CD14-positive monocyte (primary cell): ENCODE results near the gene BPI. TPM values are rescaled to one million over a fixed set of nuclear protein-coding genes. Genes with fewer than 3 reads are reported as not detected.

ENCODE experiments used
- DNase-seq, 3 donors: peaks; one replicate each; pipeline ENCODE4 v3.0.0-alpha.2; 2011 to 2022
- H2AFZ ChIP-seq: 2 replicates; pipeline ENCODE4 v1.6.0; 2012; ENCODE audit warnings: mild to moderate bottlenecking, low read depth, low read length, inconsistent platforms; ENCODE audit not compliant: insufficient read depth, poor library complexity, severe bottlenecking
- H3K27ac ChIP-seq, 2 donors: 1 replicate in 1 of 2; 2 replicates in 1 of 2; pipeline ENCODE4 v1.5.1; 2012 to 2013; ENCODE audit warnings: low read length in 2 of 2, control low read depth in 1 of 2, inconsistent platforms in 1 of 2, low read depth in 1 of 2, mild to moderate bottlenecking in 1 of 2
- H3K27me3 ChIP-seq, 2 donors: one replicate each; pipeline versions ENCODE4 v1.6.0 to v1.6.1; 2011 to 2013; ENCODE audit warnings: low read length in 2 of 2; ENCODE audit not compliant: control insufficient read depth in 2 of 2, insufficient read depth in 2 of 2
- H3K36me3 ChIP-seq, 2 donors: replicated peaks in 1 of 2; 1 replicate in 1 of 2; 2 replicates in 1 of 2; pipeline versions ENCODE4 v1.5.1 to v1.6.1; 2012 to 2013; ENCODE audit warnings: low read length in 2 of 2, control low read depth in 1 of 2, inconsistent platforms in 1 of 2, mild to moderate bottlenecking in 1 of 2; ENCODE audit not compliant: insufficient read depth in 2 of 2, control insufficient read depth in 1 of 2
- H3K4me1 ChIP-seq, 2 donors: 1 replicate in 1 of 2; 2 replicates in 1 of 2; pipeline versions ENCODE4 v1.5.1 to v1.6.1; 2012 to 2013; ENCODE audit warnings: low read length in 2 of 2, control low read depth in 1 of 2, inconsistent platforms in 1 of 2, mild to moderate bottlenecking in 1 of 2, moderate library complexity in 1 of 2; ENCODE audit not compliant: insufficient read depth in 2 of 2, control insufficient read depth in 1 of 2
- H3K4me2 ChIP-seq: replicated peaks from 2 replicates; pipeline ENCODE3; 2012; ENCODE audit warnings: low read length, moderate library complexity, mild to moderate bottlenecking; ENCODE audit not compliant: poor library complexity, severe bottlenecking; ENCODE audit errors: extremely low read depth
- H3K4me3 ChIP-seq, 3 experiments: fragments of 200-600 bp in 1 of 3; sonication (generic) in 1 of 3; replicated peaks in 1 of 3; 1 replicate in 2 of 3; 2 replicates in 1 of 3; pipeline ENCODE4 v1.5.1; 2011 to 2013; ENCODE audit warnings: low read length in 3 of 3, mild to moderate bottlenecking in 3 of 3, control low read depth in 2 of 3, low read depth in 2 of 3, inconsistent platforms in 1 of 3, moderate library complexity in 1 of 3
- H3K79me2 ChIP-seq: 2 replicates; pipeline ENCODE4 v1.6.0; 2012; ENCODE audit warnings: mild to moderate bottlenecking, control low read depth, inconsistent platforms, low read length, moderate library complexity; ENCODE audit not compliant: insufficient read depth
- H3K9ac ChIP-seq: 2 replicates; pipeline ENCODE4 v1.6.0; 2017; ENCODE audit warnings: low read length, mild to moderate bottlenecking; ENCODE audit not compliant: insufficient read depth, poor library complexity, severe bottlenecking
- H3K9me3 ChIP-seq, 2 donors: replicated peaks in 1 of 2; 1 replicate in 1 of 2; 2 replicates in 1 of 2; pipeline versions ENCODE4 v1.5.1 to v1.6.1; 2012 to 2013; ENCODE audit warnings: low read length in 2 of 2, control low read depth in 1 of 2; ENCODE audit not compliant: control insufficient read depth in 1 of 2, insufficient read depth in 1 of 2
- H4K20me1 ChIP-seq: 2 replicates; pipeline ENCODE4 v1.6.0; 2012; ENCODE audit warnings: mild to moderate bottlenecking, low read length, control low read depth, moderate library complexity; ENCODE audit not compliant: insufficient read depth
- H3K27ac Mint-ChIP-seq, 7 donors: one replicate each; pipeline ENCODE4 v1.8.0; 2020; ENCODE audit warnings: mild to moderate bottlenecking in 7 of 7, mixed read lengths in 7 of 7, moderate library complexity in 6 of 7, inconsistent platforms in 2 of 7
- H3K27me3 Mint-ChIP-seq, 3 donors: one replicate each; pipeline ENCODE4 v1.8.0; 2021 to 2022; ENCODE audit warnings: low read depth in 3 of 3, mild to moderate bottlenecking in 3 of 3, mixed read lengths in 3 of 3, moderate library complexity in 3 of 3, inconsistent platforms in 1 of 3
- H3K36me3 Mint-ChIP-seq, 2 donors: one replicate each; pipeline ENCODE4 v1.8.0; 2020; ENCODE audit warnings: mixed read lengths in 2 of 2, inconsistent platforms in 1 of 2, mild to moderate bottlenecking in 1 of 2
- H3K4me1 Mint-ChIP-seq: one replicate; pipeline ENCODE4 v1.8.0; 2020; ENCODE audit warnings: mild to moderate bottlenecking, mixed read lengths
- H3K4me3 Mint-ChIP-seq, 2 donors: one replicate each; pipeline ENCODE4 v1.8.0; 2020; ENCODE audit warnings: mild to moderate bottlenecking in 2 of 2, mixed read lengths in 2 of 2, moderate library complexity in 1 of 2
- H3K9me3 Mint-ChIP-seq, 7 donors: one replicate each; pipeline ENCODE4 v1.8.0; 2020 to 2022; ENCODE audit warnings: mixed read lengths in 7 of 7, mild to moderate bottlenecking in 6 of 7, moderate library complexity in 6 of 7, inconsistent platforms in 2 of 7
- CTCF ChIP-seq: fragments of 200-600 bp; IDR thresholded peaks from one replicate; pipeline ENCODE4 v1.8.0; 2022; ENCODE audit warnings: antibody characterized with exemption, mild to moderate bottlenecking
- WGBS: methylation state at CpG from one replicate; pipeline ENCODE4 v1.1.5; 2013; ENCODE audit warnings: missing lambda C conversion rate; ENCODE audit not compliant: insufficient coverage; 5-methylcytosine and 5-hydroxymethylcytosine counted together
- intact Hi-C, 2 donors: fragments of 100-400 bp; cut with micrococcal nuclease; formaldehyde crosslinking; loops; one replicate each; pipeline versions ENCODE4 v1.15.0 to v1.15.1; 2023
- polyA plus RNA-seq, 3 donors: library from polyadenylated mRNA; depleted of rRNA in 1 of 3; unstranded in 2 of 3; stranded (reverse) in 1 of 3; fragments of 300-500 nt in 2 of 3; fragments of >200 nt in 1 of 3; fragmentation: Illumina TruSeq in 2 of 3; gene quantifications; 1 replicate in 2 of 3; 2 replicates in 1 of 3; pipeline ENCODE4 v1.2.3, GENCODE V29; 2012 to 2021

BPI gene
- polyA plus RNA-seq, 3 donors, result 8.2 to 9.0 (median 8.7) TPM

DNA sequence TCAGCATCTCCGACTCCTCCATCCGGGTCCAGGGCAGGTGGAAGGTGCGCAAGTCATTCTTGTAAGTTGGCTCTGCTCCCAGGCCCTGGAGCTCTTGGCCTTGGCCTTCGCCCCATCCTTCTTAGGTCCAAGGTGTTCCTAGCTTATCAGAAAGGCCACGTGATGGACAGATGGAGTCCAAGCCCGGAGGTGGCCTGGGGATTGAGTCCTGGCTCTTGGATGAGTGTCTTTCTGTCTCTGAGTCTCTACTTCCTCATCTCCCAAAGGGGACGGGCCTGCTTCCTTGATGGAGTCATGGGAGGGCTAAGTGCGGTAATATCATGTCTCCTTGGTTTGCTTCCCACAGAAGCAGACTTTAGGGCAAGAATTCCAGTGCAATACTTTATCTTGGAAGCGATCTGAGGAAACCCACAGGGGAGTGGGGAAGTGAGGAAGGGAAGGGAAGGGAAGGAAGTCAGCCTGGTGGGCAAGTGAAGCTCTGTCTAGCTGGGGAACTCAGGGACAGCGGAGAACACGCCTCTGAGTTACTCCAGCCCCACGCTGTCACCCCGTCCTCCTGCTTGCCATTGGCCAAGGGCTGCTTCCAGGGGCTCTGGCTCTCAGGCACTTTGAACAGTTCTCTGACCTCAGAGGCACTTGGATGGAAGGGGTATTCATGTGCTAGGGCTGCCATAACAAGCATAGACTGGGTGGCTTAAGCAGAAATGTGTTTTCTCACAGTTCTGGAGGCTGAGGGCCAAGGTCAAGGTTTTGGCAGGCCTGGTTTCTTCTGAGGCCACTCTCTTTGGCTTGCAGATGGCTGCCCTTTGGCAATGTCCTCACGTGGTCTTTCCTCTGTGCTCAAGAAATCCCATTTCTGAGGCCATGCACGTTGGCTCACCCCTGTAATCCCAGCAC lies 47.2 kb downstream of the BPI start:
- no peaks in the 10 kb centered on the region for H3K4me1 ChIP-seq
- Mint-ChIP-seq H3K9me3 (peaks cover 0 to 4% (median 0%) of the 10 kb centered on the region in 7 donors), H3K4me1 (no peaks in the 10 kb centered on the region), H3K27ac (peak overlapping the region in 1 of 7 donors; percentile 44), H3K36me3 (no peaks in the 10 kb centered on the region), H3K27me3 (peaks cover 4 to 5% (median 4%) of the 10 kb centered on the region in 3 donors), H3K4me3 (no peak overlapping the region)
- no peaks in the 10 kb centered on the region for H3K9me3 ChIP-seq
- no peaks in the 10 kb centered on the region for H3K79me2 ChIP-seq
- 73% methylated on average over 10 of the region's 15 CpGs for WGBS
- H3K27ac ChIP-seq, result no peak overlapping the region
- no peak for TF ChIP-seq CTCF
- no peaks in the 10 kb centered on the region for H3K27me3 ChIP-seq
- no peak overlapping the region for H3K4me2 ChIP-seq
- H3K4me3 ChIP-seq, result no peak overlapping the region
- intact Hi-C loops, result no loop called here
- no peak overlapping the region for H2AFZ ChIP-seq
- no peaks in the 10 kb centered on the region for H4K20me1 ChIP-seq
- no peak overlapping the region for H3K9ac ChIP-seq
- H3K36me3 ChIP-seq, result no peaks in the 10 kb centered on the region
- DNase-seq, result no peak

DNA sequence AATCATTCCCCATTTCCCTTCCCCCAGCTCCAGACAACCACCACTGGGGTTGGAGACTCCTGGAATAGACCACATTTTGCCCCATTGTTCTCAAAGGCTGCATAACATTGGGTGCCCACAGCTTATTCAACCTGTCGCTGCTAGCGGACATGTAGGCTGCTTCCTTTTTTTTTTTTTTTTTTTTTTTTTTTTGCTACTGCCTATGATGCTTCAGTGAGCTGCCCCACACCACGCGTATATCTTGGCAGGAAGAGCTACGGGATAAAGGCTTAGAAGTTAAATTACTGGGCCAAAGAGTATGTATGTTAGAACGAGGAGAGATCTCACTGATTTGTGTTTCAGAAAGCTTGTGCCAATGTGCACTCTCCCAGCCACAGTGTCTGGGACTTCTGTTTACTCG lies 49.4 kb downstream of the BPI start:
- H3K9ac ChIP-seq, result no peak overlapping the region
- H3K27ac Mint-ChIP-seq, result peak overlapping the region in 1 of 7 donors; percentile 31
- no peak overlapping the region for H3K4me3 ChIP-seq

More for the DNA sequence above, 49.4 kb downstream of the BPI start:
- no peaks in the 10 kb centered on the region for H3K36me3 Mint-ChIP-seq
- peak overlapping the region in 1 of 2 donors; percentile 35 for H3K4me3 Mint-ChIP-seq
- no peaks in the 10 kb centered on the region for H4K20me1 ChIP-seq
- DNase-seq, result no peak
- peaks cover 3 to 7% (median 6%) of the 10 kb centered on the region in 3 donors for H3K27me3 Mint-ChIP-seq
- TF ChIP-seq CTCF, result no peak
- H3K27ac ChIP-seq, result no peak overlapping the region
- peaks cover 0 to 5% (median 0%) of the 10 kb centered on the region in 7 donors for H3K9me3 Mint-ChIP-seq
- H3K4me2 ChIP-seq, result no peak overlapping the region
- 53% methylated on average over 3 of the region's 7 CpGs for WGBS
- H2AFZ ChIP-seq, result no peak overlapping the region
- intact Hi-C loops, result no loop called here
- H3K4me1 ChIP-seq, result no peaks in the 10 kb centered on the region
- H3K4me1 Mint-ChIP-seq, result peaks cover 7% of the 10 kb centered on the region
- H3K9me3 ChIP-seq, result no peaks in the 10 kb centered on the region
- no peaks in the 10 kb centered on the region for H3K79me2 ChIP-seq
- no peaks in the 10 kb centered on the region for H3K36me3 ChIP-seq
- H3K27me3 ChIP-seq, result no peaks in the 10 kb centered on the region
